NK-92 (cell line): ENCODE measurements around the gene PIGBOS1.
"Not testable (repeated sequence)": the region's sequence is repeated elsewhere in the genome, so short reads cannot be mapped to it uniquely, and the experiment has no call there.

Source experiments
- DNase-seq: peaks from one replicate; lab custom pipeline; 2025; ENCODE audit not compliant: unreplicated experiment; lab: John Stamatoyannopoulos, UW

The PIGBOS1 gene

DNA sequence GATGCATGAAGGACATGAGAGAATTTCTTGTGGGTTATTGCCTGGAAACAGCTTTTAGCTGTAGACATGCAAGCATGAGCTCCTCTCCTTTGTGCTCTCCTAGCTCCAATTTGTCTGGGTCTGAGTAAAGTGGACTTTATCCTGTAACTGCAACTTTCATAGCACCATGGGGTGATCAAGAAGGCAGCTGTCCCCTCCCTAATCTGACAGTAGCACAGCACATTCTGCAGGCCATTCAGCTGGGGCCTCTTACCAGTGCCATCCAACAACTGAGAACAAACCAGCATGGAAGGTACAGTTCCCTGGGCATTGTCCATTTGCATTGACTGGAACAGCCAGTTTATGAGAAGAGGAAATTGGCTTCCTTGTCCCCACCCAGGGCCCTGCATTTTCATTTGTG lies 21.6 kb downstream of the PIGBOS1 start:
- DNase-seq = no peak

DNA sequence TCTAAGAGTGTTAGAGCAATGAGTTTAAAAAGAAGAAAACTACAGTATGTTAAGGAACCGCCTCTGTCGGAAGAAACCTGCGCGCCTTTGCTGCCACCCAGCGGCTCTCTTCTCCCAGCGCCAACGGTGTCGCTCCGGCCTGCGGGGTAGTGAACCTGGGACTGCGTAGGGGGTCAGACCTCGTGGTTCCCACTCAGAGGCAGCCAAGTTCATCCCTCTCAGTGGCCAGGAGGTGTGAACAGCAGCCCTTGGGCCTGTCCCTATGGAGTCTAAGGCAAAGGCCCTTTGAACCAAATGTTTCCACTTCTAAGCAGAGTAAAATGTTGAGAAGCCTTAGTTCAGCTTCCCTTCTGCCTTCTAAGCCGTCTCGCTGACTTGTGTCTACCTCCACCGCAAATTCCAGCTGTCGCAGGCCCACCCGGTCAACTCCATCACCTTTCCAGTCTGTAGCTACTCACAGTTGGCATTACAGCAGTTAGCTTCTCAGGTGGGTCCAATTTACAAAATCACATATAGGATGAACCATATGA lies 28.3 kb downstream of the PIGBOS1 start:
- no peak for DNase-seq

DNA sequence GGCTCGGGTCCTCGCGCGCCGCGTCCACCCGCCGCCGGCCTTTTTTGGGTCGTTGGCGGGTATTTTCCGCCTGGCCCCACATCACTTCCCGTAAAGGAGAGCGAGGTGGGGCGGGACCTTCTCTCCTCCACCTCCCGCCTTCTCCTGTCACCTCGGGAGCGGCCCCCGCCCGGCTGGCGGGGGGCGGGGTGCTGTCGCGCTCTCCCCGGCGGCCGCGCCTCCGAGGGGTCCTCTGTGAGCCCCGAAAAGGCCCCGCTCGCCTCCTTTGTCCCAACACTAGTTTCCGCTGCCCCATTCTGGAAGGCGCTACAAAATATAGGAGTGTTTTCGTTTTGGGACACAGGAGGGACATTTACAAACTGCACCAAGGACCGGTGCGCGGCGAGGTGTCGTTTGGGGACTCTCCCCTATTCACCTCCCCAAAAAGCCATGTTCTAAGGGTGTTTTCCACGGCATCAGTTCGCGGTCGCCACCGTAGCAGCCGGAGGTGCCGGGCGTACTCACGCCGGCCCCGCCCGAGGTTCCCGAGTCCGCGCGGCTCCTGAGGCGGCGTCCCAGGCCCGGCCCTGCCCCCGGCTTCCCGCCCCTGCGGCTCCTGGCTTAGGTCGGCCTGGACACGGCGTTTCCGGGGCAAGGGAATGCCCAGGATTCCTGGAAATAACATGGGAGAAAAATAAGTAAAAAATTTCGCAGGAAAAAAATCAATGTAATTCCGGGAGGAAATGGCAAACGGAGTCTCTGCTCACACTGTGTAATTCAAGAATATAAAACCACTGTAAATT lies 29.0 kb downstream of the PIGBOS1 start, which contains the start of gene RAB27A:
RAB27A (minus strand) TSS at position 68 of the 782 bp plus-strand sequence. CDS start 54,879 bp downstream, outside the sequence.
- DNase-seq = no peak

DNA sequence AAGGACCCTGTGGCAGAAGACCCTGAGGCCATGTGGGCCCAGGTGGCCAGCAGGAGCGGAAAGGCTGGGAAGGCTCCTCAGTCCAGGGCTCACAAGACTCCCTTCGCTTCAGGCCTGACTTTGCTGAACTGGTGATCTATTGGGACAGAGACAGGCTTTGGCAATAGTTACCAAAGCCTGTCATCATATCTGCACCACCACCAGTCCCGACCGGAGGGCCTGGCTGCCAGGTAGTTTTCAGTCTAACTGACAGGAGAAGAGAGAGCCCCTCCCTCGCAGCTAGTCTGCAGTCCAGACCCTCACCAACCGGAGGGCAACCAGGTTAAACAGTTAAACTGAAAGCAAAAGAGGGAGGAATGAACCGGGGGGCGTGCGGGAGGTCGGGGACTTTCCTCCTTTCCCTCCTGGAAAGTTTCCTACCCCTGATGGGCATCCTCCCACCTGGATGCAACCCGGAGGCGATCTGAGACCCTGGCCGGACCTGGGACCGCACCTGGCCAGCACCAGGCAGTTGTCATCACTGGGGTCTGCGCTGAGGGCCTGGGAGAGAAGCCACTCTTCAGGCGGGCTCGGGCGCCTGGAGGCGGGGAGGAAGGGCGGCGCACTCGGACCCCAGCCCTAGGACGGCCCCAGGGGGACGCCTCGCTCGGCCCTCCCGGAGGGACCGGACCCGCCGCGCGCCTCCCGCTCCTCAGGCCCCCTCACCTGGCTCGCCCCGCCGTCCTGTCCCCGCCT lies 29.7 kb downstream of the PIGBOS1 start:
- DNase-seq = no peak

DNA sequence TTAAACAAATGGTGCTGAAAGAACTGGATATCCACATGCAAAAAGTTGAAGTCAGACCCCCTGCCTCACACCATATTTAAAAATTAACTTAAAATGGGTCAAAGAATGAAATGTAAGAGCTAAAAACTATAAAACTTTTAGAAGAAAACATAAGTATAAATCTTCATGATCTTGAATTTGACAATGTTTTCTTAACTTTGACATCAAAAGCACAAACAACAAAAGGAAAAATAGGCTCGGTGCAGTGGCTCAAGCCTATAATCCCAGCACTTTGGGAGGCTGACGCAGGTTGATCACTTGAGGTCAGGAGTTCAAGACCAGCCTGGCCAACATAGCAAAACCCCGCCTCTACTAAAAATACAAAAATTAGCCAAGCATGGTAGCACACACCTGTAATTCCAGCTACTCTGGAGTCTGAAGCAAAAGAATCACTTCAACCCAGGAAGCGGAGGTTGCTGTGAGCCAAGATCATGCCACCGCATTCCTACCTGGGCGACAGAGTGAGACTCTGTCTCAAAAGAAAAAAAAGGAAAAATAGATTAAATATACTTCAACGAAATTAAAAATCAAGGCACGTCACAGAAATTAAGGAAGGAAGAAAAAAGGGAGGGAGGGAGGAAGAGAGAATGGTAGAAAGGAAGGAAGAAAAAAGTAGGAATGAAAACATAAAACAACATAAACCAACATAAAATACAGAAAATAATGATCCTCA lies 30.8 kb downstream of the PIGBOS1 start:
- no peak for DNase-seq

DNA sequence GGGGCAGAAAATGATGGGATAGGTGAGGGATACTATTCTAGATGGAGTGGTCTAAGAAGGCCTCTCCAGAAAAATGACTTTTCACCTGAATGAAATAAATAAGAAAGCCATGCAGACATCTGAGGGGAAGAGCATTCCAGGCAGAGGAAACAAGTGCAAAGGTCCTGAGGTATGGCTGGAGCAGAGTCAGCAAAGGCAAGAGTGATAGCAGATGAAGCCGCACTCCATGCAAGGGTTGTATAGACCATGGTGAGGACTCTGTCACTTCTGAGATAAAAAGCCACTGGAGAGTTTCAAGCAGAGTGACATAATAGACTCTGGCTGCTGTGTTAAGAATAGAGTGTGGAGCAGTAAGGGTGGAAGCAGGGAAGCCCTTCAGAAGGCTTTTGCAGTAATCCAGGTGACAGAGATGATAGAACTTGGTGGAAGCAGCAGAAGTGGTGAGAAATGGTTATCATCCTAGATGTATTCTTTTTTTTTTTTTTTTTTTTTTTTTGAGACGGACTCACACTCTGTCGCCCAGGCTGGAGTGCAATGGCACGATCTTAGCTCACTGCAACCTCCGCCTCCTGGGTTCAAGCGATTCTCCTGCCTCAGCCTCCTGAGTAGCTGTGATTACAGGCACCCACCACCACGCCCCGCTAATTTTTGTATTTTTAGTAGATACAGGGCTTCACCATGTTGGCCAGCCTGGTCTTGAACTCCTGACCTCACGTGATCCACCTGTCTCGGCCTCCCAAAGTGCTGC lies 32.3 kb downstream of the PIGBOS1 start:
- DNase-seq = not testable (repeated sequence)

DNA sequence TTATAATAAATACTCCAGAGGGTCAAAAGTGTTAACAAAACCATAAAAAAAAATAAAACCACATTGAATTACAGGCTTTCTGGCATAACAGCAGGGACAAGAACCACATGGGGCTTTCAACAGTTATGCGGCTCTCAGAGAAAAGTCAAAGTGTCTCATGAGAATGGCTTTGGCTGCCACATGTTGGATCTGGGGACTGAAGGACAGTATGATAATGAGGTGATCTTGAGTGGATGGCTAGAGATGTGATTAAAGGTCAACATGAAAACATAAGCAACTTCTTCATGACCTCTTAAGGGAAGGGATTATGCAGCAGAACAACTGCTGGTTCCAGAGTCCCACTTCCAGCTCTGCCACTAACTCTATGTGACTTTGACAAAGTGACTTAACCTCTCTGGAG lies 34.5 kb downstream of the PIGBOS1 start:
- DNase-seq = no peak

DNA sequence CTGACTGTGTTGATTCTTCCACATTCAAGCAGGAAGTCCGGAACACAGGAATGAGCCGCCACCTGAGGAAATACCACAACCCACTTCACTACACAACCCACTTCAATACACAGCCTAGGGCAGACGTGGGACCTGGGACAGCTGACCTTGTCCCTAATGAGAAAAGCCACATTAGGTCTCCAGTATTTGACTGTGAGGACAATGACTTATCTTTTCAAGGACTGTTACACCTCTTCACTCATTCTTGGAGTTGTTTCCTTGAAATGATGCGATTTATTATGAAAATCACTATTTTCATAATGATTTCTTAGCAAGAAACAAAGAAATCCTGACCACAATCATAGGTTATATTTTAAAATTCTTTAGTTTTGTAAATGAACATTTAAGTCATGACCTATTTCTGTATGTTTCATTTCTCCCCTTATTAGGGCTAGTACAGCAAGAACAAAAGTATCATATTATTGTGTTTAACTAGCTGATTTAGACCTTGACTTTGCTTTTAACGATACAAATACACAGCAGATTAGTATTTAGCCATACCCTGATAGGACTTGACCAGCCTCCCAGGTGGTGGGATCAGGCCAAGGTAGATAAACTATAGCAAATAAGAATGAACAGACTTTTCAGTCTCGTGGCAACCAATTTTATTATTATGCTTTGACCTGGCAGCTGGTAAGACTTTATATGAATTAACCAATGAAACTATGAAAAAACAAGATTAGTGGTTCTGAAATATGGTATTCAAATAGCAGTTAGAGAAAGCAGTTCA lies 35.4 kb downstream of the PIGBOS1 start:
- no peak for DNase-seq

DNA sequence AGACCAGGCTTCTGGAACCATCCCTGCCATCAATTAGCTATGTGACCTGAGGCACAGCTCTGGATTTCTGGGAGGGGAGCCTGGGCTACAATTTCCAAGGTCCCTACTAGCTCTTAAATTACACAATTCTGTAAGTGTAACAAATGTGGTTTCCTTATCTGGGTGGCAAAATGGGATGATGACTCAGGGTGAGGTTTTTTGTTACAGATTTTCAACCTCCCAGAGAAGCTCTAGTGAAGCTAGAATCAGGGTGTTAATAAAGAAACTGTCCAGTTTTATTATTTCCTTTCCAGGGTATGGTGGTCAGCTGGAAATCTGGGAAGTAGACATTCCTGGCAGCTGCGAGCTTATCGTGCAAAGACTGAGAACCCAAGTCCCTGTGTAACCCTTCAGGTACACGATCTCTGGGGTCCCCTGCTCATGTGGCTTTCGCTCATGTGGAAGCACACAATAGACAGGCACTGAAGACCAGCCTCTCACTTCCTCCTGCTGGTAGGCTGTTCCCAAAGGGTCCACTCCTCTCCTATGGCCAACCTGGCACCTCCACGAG lies 36.6 kb downstream of the PIGBOS1 start:
- DNase-seq = no peak

DNA sequence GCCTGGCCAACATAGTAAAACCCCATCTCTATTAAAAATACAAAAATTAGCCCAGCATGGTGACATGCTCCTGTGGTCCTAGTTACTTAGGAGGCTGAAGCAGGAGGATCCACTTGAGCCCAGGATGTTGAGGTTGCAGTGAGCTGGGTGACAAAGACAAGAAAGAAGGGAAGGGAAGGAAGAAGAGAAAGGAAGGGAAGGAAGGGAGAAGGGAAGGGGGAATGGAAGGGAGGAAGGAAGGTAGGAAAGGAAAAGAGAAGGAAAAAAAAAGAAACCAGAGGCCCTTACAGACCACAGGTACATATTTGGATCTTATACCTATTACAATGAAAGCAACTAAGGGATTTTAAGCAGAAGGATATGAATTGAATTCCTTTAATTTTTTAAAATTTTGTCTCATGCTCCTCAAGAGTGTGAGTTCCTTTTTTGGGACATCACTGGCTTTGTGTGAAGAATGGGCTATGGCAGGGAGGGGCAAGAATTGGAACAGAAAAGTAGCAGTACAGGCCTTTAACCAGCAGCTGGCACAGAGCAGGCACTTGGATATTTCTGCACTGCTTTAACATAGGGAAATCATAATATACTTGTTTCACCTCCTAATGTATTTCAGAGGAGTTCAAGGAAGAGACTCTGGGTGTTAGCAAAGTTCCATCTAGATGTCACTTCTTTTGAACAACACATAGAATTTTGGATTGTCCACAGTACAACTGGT lies 37.2 kb downstream of the PIGBOS1 start:
- no peak for DNase-seq

DNA sequence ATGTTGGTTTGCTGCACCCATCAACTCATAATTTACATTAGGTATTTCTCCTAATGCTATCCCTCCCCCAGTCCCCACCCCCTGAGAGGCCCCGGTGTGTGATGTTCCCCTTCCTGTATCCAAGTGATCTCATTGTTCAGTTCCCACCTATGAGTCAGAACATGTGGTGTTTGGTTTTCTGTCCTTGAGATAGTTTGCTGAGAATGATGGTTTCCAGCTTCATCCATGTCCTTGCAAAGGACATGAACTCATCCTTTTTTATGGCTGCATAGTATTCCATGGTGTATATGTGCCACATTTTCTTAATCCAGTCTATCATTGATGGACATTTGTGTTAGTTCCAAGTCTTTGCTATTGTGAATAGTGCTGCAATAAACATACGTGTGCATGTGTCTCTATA lies 38.3 kb downstream of the PIGBOS1 start:
- not testable (repeated sequence) for DNase-seq

DNA sequence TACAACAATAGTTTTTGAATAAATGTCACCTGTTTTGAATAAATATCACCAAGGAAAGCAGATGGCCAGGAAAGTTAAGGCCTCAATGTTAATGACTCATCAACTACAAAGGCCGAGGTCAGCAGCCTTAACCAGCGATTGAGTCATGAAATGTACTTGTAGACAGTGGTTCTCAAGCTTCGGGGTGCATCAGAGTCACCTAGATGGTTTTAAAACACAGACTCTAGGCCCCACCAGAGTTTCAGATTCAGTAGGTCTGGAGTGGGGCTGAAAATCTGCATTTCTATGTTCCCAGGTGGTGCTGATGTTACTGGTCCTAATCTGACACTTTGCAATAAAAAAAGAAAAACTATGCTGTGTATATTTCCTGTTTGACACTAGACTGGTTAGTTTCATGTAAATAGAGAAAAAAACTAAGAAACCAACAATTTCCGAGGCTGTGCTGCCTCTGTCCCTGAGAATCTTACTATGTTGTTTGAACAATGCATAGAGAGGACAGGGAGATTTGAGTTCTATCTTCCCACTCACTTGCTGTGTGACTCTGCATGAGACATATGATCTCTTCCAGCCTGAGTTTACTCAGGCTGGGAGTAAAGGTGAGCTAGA lies 39.1 kb downstream of the PIGBOS1 start:
- no peak for DNase-seq

DNA sequence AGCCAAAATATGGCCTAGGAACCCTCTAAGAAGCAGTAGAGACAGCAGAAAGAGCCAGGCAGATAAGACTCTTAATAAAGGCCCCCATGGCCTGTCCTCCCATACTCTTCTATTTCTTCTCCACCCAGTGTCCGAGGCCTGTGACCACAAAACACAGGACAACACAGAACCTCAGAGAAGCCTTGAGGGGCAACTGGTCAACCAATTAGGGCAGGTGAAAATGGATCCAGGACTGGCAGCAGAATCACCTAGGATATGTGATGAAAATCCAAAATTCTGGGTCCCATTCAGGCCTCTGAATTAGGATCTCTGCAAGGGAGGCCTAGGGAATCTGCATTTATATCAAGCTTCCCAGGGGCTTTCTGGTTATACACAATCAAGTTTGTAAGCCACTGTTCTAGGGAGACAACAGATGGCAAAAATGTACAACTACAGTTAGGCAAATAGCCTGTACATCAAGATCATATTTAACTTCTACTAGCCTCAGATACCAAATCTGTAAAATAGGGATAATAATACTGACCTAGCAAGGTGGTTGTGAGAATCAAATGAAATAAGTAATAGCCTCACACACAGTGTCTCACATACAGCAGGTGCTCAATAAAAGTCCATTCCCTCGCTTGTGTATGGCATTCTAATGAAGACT lies 39.7 kb downstream of the PIGBOS1 start:
- DNase-seq = no peak

DNA sequence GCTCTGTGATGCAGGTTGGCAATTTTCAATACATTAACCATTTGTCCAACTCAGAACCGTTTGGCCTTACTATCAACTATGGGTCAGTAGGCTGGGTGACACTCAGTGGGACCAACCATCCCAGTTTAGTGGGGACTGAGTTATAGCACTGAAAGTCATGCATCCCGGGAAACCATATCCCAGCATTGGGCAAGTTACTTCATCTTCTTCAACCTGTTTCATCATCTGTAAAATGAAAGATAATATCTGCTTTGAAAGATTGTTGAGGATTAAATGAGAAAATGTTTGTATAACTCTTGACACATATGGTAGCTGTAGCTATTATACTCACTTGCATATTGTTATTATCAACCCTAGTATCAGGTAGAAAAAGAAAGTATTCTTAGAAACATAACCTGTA lies 41.2 kb downstream of the PIGBOS1 start:
- no peak for DNase-seq

DNA sequence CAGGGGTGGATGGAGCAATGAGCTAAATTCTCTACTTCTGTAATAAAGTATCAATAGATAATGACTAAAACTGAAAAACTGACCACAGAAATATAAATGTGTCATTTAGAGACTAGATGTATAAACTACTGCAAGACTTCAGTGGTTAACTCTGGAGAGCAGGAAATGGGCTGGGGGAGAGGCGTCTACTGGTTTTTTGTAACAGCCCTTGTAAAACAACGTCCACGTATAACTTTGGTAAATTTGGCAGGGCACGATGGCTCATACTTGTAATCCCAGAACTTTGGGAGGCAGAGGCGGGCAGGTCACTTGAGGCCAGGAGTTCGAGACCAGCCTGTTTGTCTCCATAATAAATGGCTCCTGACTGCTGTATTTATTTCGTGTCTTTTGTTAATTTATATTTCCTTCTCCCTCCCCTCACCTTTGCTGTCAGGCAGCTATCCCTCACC lies 41.8 kb downstream of the PIGBOS1 start:
- no peak for DNase-seq

DNA sequence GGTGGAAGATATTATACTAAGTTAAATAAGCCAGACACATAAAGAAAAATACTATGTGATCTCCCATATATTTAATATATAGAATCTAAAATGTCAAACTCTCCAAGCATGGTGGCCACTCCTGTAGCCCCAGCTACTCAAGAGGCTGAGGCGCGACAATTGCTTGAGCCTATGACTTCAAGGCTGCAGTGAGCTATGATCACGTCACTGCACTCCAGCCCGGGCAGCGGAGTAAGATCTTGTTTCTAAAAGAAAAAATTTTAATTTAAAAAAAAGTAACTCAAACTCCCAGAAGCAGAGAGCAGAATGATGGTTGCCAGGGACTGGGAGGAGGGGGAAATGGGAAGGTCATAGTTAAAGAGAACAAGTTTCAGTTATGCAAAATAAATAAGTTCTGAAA lies 42.6 kb downstream of the PIGBOS1 start:
- no peak for DNase-seq

DNA sequence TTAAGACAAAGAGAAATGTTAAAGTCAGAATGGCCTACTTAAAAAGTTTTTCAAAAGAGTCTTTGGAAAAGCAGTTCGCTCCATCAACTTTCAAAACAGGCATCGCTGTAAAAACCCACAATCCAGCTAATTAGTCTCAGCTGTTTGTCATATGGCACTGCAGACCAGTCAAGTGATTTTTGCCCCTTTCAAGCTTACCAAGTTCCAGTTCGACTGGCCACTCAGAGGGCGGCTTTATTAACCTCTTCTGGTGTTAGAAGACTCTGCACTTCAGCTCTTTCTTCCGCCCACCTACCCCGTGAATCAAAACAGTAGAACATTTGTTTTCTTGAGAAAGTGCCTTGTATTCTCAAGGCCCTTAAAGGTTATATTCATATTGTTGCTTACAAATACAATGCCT lies 48.6 kb downstream of the PIGBOS1 start:
- no peak for DNase-seq

DNA sequence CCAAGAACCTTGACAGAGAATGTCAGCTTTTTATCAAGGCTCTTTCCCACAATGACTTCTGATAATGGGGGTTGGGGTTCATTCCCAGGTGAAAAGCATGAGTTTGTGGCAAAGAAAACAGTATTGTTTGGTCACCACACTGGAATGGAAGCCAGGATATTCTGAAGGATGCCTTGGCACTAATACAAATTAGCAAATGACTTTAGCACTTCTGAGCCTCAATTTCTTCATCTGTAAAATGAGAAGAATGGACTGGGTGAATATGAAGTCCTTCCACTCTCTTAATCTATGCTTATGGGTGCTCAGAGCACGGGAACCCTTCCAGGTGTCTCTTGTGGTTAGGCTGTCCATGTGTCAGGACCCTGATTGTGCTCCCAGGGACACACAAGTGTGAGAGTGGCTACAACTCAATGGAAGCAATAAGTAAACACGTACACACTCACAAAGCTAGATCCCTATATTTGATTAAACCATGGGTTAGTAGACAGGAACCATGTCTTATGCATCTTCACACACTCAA lies 50.7 kb downstream of the PIGBOS1 start:
- no peak for DNase-seq
